HepG2 (cell line): Measurements from ENCODE around the gene NT5C. TPM values are rescaled to one million over a fixed set of nuclear protein-coding genes. Genes with fewer than 3 reads are reported as not detected.

Experiments used
- BRCA1 ChIP-seq: sonication (generic); formaldehyde crosslinking; IDR thresholded peaks from 2 replicates; pipeline ENCODE4 v1.4.0; 2020; ENCODE audit warnings: missing genetic modification reagents
- DMAP1 ChIP-seq: IDR thresholded peaks from 2 replicates; pipeline ENCODE4 v1.6.1; 2016
- FOXK2 ChIP-seq: fragments of 450-650 bp; IDR thresholded peaks from 2 replicates; pipeline ENCODE4 v1.6.1; 2016
- FOXO1 ChIP-seq: sonication (generic); formaldehyde crosslinking; IDR thresholded peaks from 2 replicates; pipeline ENCODE4 v1.4.0; 2020; ENCODE audit warnings: missing genetic modification reagents
- HMGXB3 ChIP-seq: sonication (generic); formaldehyde crosslinking; IDR thresholded peaks from 2 replicates; pipeline ENCODE4 v1.4.0; 2020; ENCODE audit warnings: missing genetic modification reagents, borderline replicate concordance
- MBD4 ChIP-seq: IDR thresholded peaks from 2 replicates; pipeline ENCODE4 v1.6.1; 2012; ENCODE audit warnings: low read length, inconsistent platforms, borderline replicate concordance
- MED1 ChIP-seq: sonication (generic); formaldehyde crosslinking; IDR thresholded peaks from 2 replicates; pipeline ENCODE4 v1.4.0; 2020; ENCODE audit warnings: missing genetic modification reagents
- MXI1 ChIP-seq: IDR thresholded peaks from 3 replicates; pipeline ENCODE4 v1.6.1; 2012; ENCODE audit warnings: low read depth, low read length, inconsistent platforms, borderline replicate concordance
- SNRNP70 ChIP-seq: fragments of 200-400 bp; formaldehyde crosslinking; IDR thresholded peaks from 2 replicates; pipeline ENCODE4 v1.6.1; 2017; ENCODE audit warnings: mild to moderate bottlenecking, low read depth, low read length, moderate library complexity
- TBX3 ChIP-seq: fragments of 450-650 bp; IDR thresholded peaks from 2 replicates; pipeline ENCODE4 v1.6.1; 2017; ENCODE audit warnings: antibody characterized with exemption, mild to moderate bottlenecking, inconsistent platforms, borderline replicate concordance
- ZBTB7B ChIP-seq: sonication (generic); formaldehyde crosslinking; IDR thresholded peaks from 2 replicates; pipeline ENCODE4 v1.4.0; 2020; ENCODE audit warnings: missing genetic modification reagents
- ZFP36 ChIP-seq: fragments of 150-350 bp; IDR thresholded peaks from 2 replicates; pipeline ENCODE4 v1.6.1; 2018; ENCODE audit warnings: borderline replicate concordance, low read length, low read depth; ENCODE audit not compliant: partially characterized antibody
- ZKSCAN1 ChIP-seq: fragments of 150-350 bp; IDR thresholded peaks from 2 replicates; pipeline ENCODE4 v1.6.1; 2014; ENCODE audit warnings: low read length
- ZNF292 ChIP-seq: sonication (generic); formaldehyde crosslinking; IDR thresholded peaks from 2 replicates; pipeline ENCODE4 v1.8.1; 2022; ENCODE audit warnings: mild to moderate bottlenecking, low read depth, missing genetic modification reagents, borderline replicate concordance
- ZNF382 ChIP-seq: sonication (generic); formaldehyde crosslinking; IDR thresholded peaks from 2 replicates; pipeline ENCODE4 v1.5.0; 2020; ENCODE audit warnings: missing genetic modification reagents, mild to moderate bottlenecking, borderline replicate concordance
- ZNF788 ChIP-seq: sonication (generic); formaldehyde crosslinking; IDR thresholded peaks from 2 replicates; pipeline ENCODE4 v1.5.0; 2020; ENCODE audit warnings: mild to moderate bottlenecking, missing genetic modification reagents, borderline replicate concordance
- ZNF83 ChIP-seq: sonication (generic); formaldehyde crosslinking; IDR thresholded peaks from 2 replicates; pipeline ENCODE4 v1.4.0; 2020; ENCODE audit warnings: missing genetic modification reagents, mild to moderate bottlenecking, borderline replicate concordance
- ZUFSP ChIP-seq: sonication (generic); formaldehyde crosslinking; IDR thresholded peaks from 2 replicates; pipeline ENCODE4 v1.9.0; 2021; ENCODE audit warnings: missing genetic modification reagents, mild to moderate bottlenecking, borderline replicate concordance
- polyA plus RNA-seq, 8 experiments: library from polyadenylated mRNA; depleted of rRNA in 3 of 8; stranded (reverse) in 7 of 8; unstranded in 1 of 8; fragments of >200 nt; fragmentation: Illumina TruSeq in 4 of 8; extraction: Trizol in 4 of 8; gene quantifications; 2 replicates each; pipeline versions ENCODE4 v1.2.1 to v1.2.3, GENCODE V29; 2011 to 2016; ENCODE audit warnings: low read depth in 4 of 8, missing spikeins in 1 of 8, mixed read lengths in 1 of 8; ENCODE audit not compliant: insufficient read depth in 1 of 8
- total RNA-seq, 5 experiments: library from RNA; depleted of rRNA; stranded (reverse); fragments of >200 nt; fragmentation: Illumina TruSeq; extraction: Trizol; gene quantifications; 2 replicates each; pipeline ENCODE4 v1.2.3, GENCODE V29; 2016; ENCODE audit warnings: low read depth in 1 of 5
- TF ChIP-seq, protein P1 (sequence below): sonication (generic); formaldehyde crosslinking; IDR thresholded peaks from 2 replicates; pipeline ENCODE4 v1.5.1; 2020; ENCODE audit warnings: mild to moderate bottlenecking, missing genetic modification reagents
- TF ChIP-seq, protein P2 (sequence below): sonication (generic); formaldehyde crosslinking; IDR thresholded peaks from 2 replicates; pipeline ENCODE4 v1.5.0; 2020; ENCODE audit warnings: mild to moderate bottlenecking, missing genetic modification reagents

Gene NT5C
- total and polyA plus RNA-seq, 2 of the 13 experiments (the other 11 are each of a cell fraction or from before 2014, with no cell fraction given) = 42.8 to 48.6 TPM

DNA sequence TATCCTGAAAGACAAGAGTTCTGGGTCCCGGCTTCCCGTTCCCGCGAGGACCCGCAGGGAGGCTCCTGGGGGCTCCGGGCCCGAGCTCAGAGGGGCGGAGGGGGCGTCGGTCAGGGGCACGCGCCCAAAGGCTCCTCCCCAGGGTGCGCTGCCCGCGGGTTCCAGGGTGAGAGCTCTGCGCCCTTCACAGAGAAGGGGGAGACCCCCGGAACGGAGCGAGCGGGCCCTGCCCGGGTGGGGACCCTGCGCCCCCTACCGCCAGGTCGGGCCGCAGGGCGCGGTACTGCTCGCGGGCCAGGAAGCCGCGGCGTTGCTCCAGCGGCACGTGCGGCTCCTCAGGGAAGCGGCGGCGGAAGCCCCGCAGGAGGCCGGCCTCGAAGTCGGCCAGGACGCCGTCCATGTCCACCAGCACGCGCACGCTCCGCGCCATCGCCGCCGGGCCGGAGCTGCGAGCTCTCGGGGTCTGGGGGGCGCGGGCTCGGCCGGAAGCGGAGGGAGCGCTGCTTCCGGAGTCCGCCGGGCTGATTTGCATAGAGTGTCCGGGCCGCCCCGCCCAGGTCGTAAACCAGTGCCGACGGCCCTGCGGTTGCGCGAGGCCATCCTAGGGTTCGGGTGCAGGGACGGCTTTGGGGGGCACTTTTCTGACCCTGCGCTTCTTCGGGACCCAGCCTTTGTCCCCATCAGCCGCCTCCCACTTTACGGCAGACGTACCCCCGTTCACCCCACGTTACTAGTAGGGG is at the start of gene NT5C (continued):
- TF ChIP-seq, protein P1, sequence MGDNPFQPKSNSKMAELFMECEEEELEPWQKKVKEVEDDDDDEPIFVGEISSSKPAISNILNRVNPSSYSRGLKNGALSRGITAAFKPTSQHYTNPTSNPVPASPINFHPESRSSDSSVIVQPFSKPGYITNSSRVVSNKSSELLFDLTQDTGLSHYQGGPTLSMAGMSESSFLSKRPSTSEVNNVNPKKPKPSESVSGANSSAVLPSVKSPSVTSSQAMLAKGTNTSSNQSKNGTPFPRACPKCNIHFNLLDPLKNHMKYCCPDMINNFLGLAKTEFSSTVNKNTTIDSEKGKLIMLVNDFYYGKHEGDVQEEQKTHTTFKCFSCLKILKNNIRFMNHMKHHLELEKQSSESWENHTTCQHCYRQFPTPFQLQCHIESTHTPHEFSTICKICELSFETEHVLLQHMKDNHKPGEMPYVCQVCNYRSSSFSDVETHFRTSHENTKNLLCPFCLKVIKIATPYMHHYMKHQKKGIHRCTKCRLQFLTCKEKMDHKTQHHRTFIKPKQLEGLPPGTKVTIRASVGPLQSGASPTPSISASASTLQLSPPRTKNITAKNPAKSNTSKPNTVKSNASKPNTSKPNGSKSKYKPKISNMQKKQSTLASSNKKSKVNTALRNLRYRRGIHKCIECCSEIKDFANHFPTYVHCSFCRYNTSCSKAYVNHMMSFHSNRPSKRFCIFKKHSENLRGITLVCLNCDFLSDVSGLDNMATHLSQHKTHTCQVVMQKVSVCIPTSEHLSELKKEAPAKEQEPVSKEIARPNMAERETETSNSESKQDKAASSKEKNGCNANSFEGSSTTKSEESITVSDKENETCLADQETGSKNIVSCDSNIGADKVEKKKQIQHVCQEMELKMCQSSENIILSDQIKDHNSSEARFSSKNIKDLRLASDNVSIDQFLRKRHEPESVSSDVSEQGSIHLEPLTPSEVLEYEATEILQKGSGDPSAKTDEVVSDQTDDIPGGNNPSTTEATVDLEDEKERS (CRISPR knock-in tag) = no peak
- TF ChIP-seq FOXK2 (no peak), MBD4 (no peak), ZNF292 (CRISPR knock-in tag) (no peak), ZBTB7B (CRISPR knock-in tag) (peak; percentile 93), FOXO1 (CRISPR knock-in tag) (peak; percentile 58), TBX3 (no peak), ZNF382 (CRISPR knock-in tag) (no peak), ZUFSP (CRISPR knock-in tag) (0 out of 2 replicates have a peak, but pooled peaks have one; percentile 87), BRCA1 (CRISPR knock-in tag) (no peak), ZKSCAN1 (no peak), MXI1 (peak; percentile 83; the same call in 2 of the 3 replicates), ZNF83 (CRISPR knock-in tag) (0 out of 2 replicates have a peak, but pooled peaks have one; percentile 57), MED1 (CRISPR knock-in tag) (peak; percentile 77), ZFP36 (no peak), DMAP1 (peak; percentile 76), ZNF788 (CRISPR knock-in tag) (no peak; the same call in 1 of the 2 replicates), HMGXB3 (CRISPR knock-in tag) (no peak), SNRNP70 (no peak)
- TF ChIP-seq, protein P2, sequence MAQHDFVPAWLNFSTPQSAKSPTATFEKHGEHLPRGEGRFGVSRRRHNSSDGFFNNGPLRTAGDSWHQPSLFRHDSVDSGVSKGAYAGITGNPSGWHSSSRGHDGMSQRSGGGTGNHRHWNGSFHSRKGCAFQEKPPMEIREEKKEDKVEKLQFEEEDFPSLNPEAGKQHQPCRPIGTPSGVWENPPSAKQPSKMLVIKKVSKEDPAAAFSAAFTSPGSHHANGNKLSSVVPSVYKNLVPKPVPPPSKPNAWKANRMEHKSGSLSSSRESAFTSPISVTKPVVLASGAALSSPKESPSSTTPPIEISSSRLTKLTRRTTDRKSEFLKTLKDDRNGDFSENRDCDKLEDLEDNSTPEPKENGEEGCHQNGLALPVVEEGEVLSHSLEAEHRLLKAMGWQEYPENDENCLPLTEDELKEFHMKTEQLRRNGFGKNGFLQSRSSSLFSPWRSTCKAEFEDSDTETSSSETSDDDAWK = no peak
